Right ventricle myocardium inferior (tissue), 1 donor: Measurements from ENCODE around the gene NIT2. TPM values are rescaled to one million over a fixed set of nuclear protein-coding genes. Genes with fewer than 3 reads are reported as not detected.

Experiments used
- total RNA-seq: library from RNA; stranded (reverse); fragmentation: NEBNext Ultra II Directional; extraction: Animal tissue kit (Norgen Biotek cat#: 25700); gene quantifications from one replicate; pipeline ENCODE4 v1.2.1, GENCODE V29; 2021
- donor health status: DM: no; HTN: yes; CAD: no; lungs with severe emphysema.

Gene NIT2
- total RNA-seq, 1 donor from 2014 or later: 51.3 TPM

Other genes starting within 250 kb of the NIT2 start
- gene FILIP1L, start 220.3 kb upstream of the NIT2 start, total RNA-seq: 41.3 TPM
- gene TBC1D23, start 73.8 kb upstream of the NIT2 start, total RNA-seq: 35.4 TPM
- 65.9 TPM for gene TOMM70, start 66.3 kb downstream of the NIT2 start, total RNA-seq
- 2.4 TPM for gene LNP1, start 66.8 kb downstream of the NIT2 start, total RNA-seq
- gene TMEM45A, start 157.9 kb downstream of the NIT2 start, total RNA-seq: 8.0 TPM